Measurements from ENCODE around the gene MTX1. TPM values are rescaled to one million over a fixed set of nuclear protein-coding genes. Genes with fewer than 3 reads are reported as not detected.

The MTX1 gene
- total RNA-seq, 6 experiments from 2014 or later: 20.0 to 50.7 (median 23.9) TPM

GRCh38 chr1:155253797-155254196 lies 45.3 kb downstream of the MTX1 start:
- DNase-seq (no peak), ATAC-seq (no peak)
- peaks cover 0 to 16% (median 0%) of the 10 kb centered on the region in 4 donors for H3K4me1 ChIP-seq
- intact Hi-C loops (cut with DNase I): loop anchor here in 1 of 2 donors (5.0 kb wide), 1 partner anchor 74 kb away; no protein-coding TSS in a partner anchor
- no peak for TF ChIP-seq POLR2A (IDR thresholded peaks at IDR 0.05)
- TF ChIP-seq CTCF (IDR thresholded peaks at IDR 0.05): no peak
- H3K27ac ChIP-seq: no peak overlapping the region
- H3K9me3 ChIP-seq: no peaks in the 10 kb centered on the region
- WGBS (ENCODE audit: insufficient coverage, low coverage, low lambda C conversion rate, missing lambda C conversion rate): 50% methylated on average over 1 of the region's 5 CpGs
- H3K27me3 ChIP-seq: no peaks in the 10 kb centered on the region
- no peak overlapping the region for H3K4me3 ChIP-seq
- H3K36me3 ChIP-seq: peaks cover 0 to 13% (median 0%) of the 10 kb centered on the region in 4 donors

DNA sequence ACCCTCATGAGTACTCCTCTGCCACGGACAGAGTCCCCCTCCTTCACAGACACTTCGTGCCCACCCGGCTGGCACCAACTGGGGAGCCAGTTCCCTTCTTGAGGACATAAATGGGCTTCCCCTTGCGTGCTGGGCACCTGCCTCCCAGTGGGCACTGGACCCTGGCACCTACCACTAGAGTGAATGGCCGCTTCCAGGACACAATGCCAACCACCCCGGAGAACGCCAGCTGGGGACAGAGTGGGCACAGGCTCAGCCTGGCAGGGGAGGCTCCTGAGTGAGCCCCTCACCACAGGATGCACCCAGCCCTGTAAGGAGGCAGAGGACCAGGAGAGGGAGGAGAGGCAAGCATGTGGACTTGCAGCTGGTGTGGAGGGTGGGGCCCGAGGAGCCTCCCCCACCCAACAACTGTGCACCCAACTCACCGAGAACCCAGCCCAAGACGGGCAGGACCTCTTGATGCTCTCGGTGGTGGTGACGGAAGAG lies 45.8 kb downstream of the MTX1 start:
- Histone ChIP-seq H3K9me3 (no peaks in the 10 kb centered on the region), H3K4me3 (peak overlapping the region; percentile 72 to 84 (median 79)), H3K36me3 (peaks cover 0 to 16% (median 0%) of the 10 kb centered on the region in 4 donors), H3K27ac (no peak overlapping the region), H3K4me1 (peaks cover 0 to 16% (median 0%) of the 10 kb centered on the region in 4 donors), H3K27me3 (no peaks in the 10 kb centered on the region)
- WGBS (ENCODE audit: insufficient coverage, low coverage, low lambda C conversion rate, missing lambda C conversion rate): 56% methylated on average over 7 of the region's 12 CpGs
- no peak for ATAC-seq
- no peak for DNase-seq
- no peak for TF ChIP-seq POLR2A (IDR thresholded peaks at IDR 0.05)
- intact Hi-C loops (cut with DNase I): loop anchor here in 1 of 2 donors (5.0 kb wide), 1 partner anchor 73 kb away; no protein-coding TSS in a partner anchor

DNA sequence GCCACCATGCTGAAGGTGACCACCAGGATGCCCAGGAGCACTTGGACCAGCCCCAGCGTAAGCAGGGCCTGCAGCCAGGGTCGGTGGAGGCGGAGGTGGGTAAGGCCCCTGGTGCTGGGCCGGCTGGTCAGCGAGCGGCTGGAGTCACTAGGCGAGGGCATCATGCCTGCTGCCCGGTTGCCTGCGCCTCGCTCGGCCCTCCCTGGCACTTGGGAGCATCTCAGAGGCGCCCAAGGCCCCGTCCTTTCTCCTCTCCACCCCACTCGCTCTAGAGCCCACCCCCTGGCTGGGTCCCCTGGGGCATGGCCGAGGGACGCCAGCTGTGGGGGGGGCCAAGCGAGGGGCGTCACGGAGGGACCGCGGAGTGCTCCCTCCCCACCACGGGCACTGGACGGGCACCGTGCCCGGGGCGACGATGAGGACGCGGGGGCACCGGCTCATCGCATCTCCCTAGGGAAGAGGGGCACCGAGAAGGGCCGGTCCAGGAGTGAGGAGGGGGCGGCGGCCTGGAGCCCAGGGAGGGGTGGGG lies 46.3 kb downstream of the MTX1 start:
- Histone ChIP-seq H3K27me3 (no peaks in the 10 kb centered on the region), H3K9me3 (no peaks in the 10 kb centered on the region), H3K36me3 (peaks cover 0 to 21% (median 0%) of the 10 kb centered on the region in 4 donors), H3K4me1 (peaks cover 0 to 16% (median 0%) of the 10 kb centered on the region in 4 donors), H3K4me3 (peak overlapping the region; percentile 72 to 84 (median 79)), H3K27ac (peak overlapping the region; percentile 76 to 90 (median 82))
- WGBS (ENCODE audit: insufficient coverage, low coverage, low lambda C conversion rate, missing lambda C conversion rate): 0% methylated on average over 16 of the region's 35 CpGs
- TF ChIP-seq POLR2A (IDR thresholded peaks at IDR 0.05) (no peak), CTCF (IDR thresholded peaks at IDR 0.05) (no peak)
- intact Hi-C loops (cut with DNase I): loop anchor here in 1 of 2 donors (5.0 kb wide), 1 partner anchor 73 kb away; no protein-coding TSS in a partner anchor
- DNase-seq: peak in 2 of 3 donors; percentile 45 to 56
- peak in 2 of 4 donors; percentile 1 to 4 for ATAC-seq

- intact Hi-C loops (cut with DNase I): no loop called here
- Histone ChIP-seq H3K9me3 (no peaks in the 10 kb centered on the region), H3K27me3 (no peaks in the 10 kb centered on the region), H3K27ac (peak within 1 kb of the TSS; percentile 76 to 90 (median 82)), H3K4me1 (peaks cover 0 to 14% (median 0%) of the 10 kb centered on the region in 4 donors), H3K4me3 (peak within 1 kb of the TSS; percentile 72 to 84 (median 79)), H3K36me3 (peaks cover 0 to 25% (median 0%) of the 10 kb centered on the region in 4 donors)
- ATAC-seq (peak; percentile 89 to 91 (median 91)), DNase-seq (peak; percentile 89 to 91 (median 91))
- no peak for TF ChIP-seq CTCF (IDR thresholded peaks at IDR 0.05)
- TF ChIP-seq POLR2A (IDR thresholded peaks at IDR 0.05): no peak
- WGBS (ENCODE audit: insufficient coverage, low coverage, low lambda C conversion rate, missing lambda C conversion rate): 5% methylated on average over 17 of the region's 54 CpGs
Measured at GRCh38 chr1:155255243-155256007, 46.9 kb downstream of the MTX1 start, which contains the start of gene ENTREP3. ENTREP3 (minus strand) TSS chr1:155255483; CDS start chr1:155254877, 606 bp downstream.
